EL (cell line): ENCODE data around the gene ATF7IP.

Experiments used
- DNase-seq: peaks from one replicate; pipeline ENCODE4 v3.0.0-alpha.2; 2016

ATF7IP gene

DNA sequence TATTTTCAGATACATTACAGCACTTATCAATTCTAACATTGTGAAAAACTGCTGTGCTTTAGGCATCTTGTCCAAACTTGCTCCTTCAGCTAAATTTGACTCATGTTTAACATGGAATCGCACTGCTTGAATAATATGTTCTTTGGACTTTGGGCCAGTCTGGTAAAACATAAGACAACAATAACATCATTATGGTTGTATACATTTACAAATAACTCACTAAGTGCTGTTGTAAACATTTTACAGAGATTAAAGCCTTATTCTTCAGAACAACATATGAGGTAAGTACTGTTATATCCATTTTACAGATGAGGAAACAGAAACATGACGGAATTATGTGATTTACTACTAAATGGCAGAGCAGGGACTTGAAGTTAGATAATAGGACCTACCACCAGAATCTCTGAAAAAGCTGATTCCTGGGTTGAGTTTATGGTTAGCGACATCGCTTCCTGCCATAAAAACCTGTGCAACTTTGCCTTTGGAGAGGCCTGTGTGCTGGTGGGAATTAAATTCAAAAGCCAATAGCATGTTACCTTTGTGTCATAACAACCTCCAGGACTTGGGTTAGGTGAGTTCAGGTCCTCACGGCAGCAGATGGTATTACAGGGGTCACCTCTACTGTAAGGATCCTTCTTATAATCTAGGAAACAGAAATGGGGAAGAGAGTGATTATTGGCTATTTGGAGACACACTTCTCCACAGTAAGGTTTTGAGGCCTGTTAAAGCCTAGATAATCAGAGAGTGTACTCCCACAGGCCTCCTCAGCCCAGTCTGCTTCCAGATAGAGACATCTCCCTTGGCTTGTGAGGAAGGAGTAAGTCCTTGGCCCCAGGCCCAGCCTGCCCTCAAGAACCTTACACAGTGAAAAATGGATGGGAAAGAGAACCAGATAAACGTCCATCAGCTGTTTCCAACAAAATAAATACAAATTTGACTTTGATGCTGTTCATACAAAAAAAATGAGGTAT is 140.4 kb downstream of the ATF7IP start:
- DNase-seq: no peak

DNA sequence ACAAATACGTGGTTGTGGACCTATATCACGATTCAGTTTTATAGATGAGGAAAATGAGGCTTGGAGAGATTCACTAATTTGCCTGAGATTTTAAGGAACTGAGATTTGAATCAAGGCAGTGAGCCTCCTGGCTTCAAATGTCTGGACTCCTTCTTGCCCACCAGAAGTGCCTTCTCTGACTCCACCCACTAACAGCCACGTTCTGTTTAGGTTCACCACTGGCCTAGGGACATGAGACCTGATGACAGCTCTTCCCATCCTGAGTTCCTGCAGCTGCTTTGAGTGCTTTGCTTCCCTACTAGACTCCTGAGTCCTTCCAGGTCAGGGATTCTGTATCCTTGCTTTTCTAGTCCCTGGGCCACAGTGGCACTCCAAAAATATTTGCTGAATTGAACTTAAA is 145.1 kb downstream of the ATF7IP start:
- no peak for DNase-seq

DNA sequence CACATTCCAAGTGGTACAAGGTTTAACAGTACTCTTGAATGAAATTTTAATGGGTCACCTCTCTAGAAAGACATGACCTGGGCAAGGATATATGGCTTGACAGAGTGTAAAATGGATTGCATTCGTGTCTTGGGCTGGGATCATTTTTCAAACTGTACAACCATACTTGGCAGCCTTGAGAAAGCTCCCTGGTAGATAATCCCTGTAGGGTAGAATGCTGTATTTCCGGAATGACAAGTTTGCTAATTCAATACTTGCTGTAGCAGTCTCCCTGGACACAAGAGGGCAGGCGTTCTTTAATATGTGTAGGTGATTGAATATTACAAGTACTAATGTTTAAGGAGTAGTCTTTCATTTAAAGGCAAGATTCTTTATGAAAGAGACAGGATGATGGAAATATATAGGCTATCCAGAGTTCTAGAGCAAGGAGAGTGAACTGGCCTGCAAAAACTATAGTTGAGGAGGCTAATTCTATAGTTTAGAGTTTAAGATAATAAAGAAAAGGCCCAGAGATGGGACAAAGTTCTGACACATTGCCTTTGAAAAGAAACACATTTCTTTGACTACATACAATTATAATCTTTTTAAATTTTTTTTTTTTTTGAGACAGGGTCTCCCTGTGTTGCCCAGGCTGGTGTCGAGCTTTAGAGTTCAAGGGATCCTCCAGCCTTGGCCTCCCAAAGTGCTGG is 148.8 kb downstream of the ATF7IP start:
- DNase-seq: no peak

DNA sequence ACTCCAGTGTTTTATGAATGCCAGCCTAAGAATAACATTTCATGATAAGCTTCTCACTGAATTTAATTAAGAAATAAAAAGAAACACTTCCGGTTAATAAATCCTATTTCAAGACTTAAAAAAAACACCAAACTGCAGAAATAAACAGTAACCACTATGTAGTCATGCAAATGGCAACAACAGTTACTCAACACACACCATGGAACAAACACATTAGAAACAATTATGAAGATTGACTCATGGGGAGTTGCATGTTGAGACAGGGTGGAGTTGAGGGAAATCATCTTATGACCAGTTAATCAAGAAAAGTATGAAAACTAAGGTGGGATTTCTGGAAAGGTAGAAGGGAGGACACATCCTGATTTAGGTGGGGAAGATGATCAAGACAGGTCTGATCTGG is 149.5 kb downstream of the ATF7IP start:
- no peak for DNase-seq

DNA sequence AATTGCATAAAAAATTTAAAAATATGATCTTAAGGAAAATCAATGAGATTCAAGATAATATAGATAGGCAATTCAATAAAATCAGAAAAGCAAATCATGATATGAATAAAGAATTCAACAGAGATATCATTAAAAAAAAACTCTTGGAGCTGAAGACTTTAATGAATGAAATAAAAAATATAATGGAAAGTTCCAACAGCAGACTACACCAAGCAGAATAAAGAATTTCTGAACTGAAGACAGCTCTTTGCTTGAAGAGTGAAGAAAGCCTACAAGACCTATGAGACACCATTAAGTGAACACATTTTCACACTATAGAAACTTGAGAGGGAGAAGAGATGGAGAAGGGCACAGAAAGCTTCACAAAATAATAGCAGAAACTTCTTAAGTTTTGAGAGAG is 156.3 kb downstream of the ATF7IP start:
- no peak for DNase-seq

DNA sequence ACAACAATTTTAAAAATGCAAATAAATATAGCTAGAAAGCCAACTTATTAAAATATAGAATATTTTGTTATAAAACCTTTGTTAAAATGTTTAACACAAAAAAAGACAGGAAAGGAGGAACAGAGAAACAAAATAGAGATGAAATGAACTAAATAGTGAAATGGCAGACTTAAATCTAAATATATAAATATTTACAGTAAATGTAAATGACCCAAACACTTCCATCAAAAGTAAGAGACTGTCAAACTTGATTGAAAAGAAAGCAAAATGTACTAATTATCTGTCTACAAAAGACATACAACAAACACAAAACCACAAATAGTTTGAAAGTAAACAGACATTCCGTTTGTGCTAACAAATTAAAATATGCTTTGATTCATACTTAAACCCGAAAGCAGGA is 160.5 kb downstream of the ATF7IP start:
- DNase-seq: no peak

DNA sequence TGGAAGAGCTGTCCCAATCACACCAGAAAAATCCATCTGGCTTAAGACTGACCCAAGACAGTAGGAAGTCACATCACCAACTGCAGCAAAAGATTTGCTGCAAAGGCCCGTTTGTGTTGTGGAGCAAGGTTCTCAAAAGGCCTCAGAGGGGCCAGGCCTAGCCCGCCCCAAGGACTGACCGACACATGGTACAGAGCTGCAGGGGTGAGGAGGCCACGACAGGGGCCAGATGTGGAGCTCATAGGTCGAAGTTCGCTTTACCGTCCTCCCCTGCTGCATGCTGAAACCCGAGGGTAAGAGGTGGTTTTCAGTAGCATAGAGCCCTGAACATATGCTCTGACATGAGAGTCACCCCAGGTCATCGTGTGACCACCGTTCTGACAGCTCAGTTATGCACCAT is 166.7 kb downstream of the ATF7IP start:
- DNase-seq: no peak

DNA sequence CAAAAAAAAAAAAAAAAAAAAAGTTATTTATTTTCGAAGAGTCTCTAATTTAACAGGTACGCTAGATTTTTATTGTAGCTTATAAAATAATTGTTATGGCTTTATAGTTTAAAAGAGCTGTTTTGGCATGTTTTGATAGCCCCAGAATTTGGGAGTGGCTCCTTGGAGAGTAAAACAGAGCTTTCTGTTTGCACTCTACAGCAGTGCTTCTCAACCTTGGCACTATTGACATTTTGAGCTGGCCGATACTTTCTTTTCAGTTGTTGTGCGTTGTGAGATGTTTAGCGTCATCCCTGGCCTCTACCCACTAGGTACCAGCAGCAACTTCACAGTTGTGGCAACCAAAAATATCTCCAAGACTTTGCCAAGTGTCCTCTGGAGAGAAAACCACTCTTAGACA is 171.6 kb downstream of the ATF7IP start:
- no peak for DNase-seq

DNA sequence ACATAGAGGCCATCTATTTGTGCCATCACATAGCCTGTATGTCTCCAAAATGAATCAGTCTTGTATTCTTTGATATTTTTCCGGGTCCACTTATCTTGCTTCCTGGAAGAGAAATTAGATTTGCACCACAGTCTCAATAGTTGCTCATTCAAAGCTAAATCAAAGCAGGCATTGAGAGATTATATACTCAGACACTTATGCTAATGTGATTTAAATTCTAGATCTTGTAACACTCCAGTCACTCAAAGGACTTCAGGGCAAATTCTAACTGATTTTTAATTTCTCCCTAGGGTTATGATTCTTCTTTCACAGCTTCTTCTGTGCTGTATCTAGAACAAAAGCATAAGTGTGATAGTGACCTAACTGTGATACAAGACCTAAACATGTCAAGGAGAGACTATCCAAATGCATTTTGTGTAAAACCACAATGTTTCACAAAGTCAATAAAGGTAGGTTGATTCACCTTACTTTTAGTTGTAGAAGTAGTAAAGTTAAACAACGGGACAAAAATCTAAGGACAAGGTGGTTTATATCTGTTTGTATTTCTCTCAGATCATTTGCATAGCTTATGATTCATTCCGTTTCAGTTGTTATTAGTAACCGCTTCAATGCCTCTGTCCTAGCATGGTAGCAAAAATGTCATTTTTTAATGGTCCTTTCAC is 175.4 kb downstream of the ATF7IP start:
- DNase-seq: no peak

DNA sequence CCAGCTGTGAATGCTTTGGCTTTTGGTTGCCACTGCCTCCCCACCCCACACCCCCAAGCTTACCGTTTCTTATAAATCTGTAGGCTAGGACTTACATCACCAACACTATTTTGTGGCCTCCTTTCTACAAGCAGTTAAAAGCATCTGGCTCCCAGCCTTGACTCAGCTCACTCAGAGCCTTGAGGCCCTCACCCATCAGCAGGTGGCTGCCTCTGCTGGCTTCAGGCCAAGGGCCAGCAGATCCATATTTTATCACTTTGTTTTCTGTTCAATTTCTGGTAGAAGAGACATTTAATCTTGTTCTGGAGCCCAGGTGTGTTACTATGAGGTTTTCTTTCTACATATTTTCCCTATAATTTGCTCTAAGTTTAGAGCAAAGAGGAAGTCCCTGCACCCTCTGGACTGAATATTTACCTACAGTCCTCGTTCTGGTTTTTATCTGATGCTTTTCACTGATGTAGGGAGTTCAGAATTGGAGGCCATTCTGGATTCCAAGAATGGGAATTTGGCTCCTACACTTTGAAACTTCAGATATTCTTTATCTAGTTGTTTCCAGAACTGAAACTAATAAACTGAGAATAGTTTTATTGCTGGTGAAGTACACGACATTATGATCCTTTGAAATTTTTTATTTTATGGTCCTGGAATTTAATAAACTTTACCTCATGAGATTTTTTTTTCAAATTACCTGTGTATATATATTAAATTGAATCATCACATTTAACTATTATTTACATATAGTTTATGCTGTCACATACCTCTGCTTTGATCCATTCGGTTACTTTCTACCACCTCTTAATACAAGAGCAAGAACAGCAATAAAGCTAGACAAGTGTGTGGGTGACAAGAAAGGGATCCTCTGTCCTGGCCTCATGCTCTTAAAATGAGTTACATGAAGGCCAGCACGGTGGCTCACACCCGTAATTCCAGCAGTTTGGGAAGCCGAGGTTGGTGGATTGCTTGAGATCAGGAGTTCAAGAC is 180.0 kb downstream of the ATF7IP start:
- no peak for DNase-seq

DNA sequence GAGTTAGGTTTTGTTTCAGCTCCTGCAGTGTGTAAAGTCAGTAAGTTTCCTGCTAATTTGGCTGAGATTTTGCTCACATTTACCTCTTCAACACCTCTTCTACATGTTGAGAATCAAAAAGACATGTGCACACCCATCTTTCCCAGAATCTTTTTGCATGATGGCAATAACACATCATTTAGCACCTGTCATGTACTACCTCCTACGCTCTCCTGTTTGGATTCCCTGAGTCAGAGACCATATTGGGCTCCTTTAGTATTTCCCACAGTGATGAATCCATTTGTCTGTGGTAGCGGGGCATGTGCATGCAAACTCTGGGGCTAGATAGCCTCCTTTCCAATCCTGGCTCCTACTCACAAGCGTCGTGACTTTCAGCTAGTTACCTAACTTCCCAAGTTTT is 182.1 kb downstream of the ATF7IP start:
- DNase-seq: no peak

DNA sequence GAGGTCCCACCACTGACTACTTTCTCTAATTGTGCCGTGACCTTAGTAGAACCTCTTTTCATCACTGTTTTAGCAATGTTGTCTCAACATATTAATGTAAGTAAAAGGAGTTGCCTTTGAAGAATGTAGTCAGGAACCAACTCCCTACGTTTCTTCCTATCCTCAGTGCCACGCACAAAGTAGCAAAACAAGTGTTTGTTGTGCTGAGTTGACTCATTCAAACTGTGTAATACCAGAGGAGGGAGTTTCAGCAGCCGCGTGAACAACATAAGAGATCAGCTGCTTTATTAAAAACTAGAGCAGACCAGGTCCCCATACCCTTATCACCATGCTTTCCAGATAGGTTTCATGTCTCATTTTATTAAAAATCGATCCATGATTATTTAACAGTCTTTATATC is 183.1 kb downstream of the ATF7IP start:
- no peak for DNase-seq
